ENCODE data around the gene PMS1. TPM values are rescaled to one million over a fixed set of nuclear protein-coding genes. Genes with fewer than 3 reads are reported as not detected.

The PMS1 gene
- total and polyA plus RNA-seq, 9 of the 15 experiments (the other 6 are each of a cell fraction or from before 2014, with no cell fraction given) = 14.5 to 29.8 (median 24.7) TPM

GRCh38 chr2:189913821-189914220 is 129.6 kb downstream of the PMS1 start:
- no peaks in the 10 kb centered on the region for H3K36me3 ChIP-seq (ENCODE audit: control insufficient read depth, insufficient read depth, low read length)
- H3K4me1 ChIP-seq (replicated peaks in 1 of 2; ENCODE audit: control insufficient read depth in 2 of 2, insufficient read depth in 2 of 2, low read length in 2 of 2) = no peaks in the 10 kb centered on the region
- no peaks in the 10 kb centered on the region for H3K79me2 ChIP-seq (ENCODE audit: control insufficient read depth, insufficient read depth, low read length)
- H3K9ac ChIP-seq (ENCODE audit: insufficient read depth in 1 of 2, low read depth in 2 of 2, low read length in 2 of 2) = no peak overlapping the region
- BruUV-seq (replicated peaks) = no TSS peak
- H3K27me3 ChIP-seq (ENCODE audit: control insufficient read depth in 2 of 2, insufficient read depth in 2 of 2, low read length in 2 of 2) = no peaks in the 10 kb centered on the region
- no peak overlapping the region for H2AFZ ChIP-seq (ENCODE audit: low read depth, low read length)
- in situ Hi-C loops (cut with MboI) (no loop called here), intact Hi-C loops (cut with micrococcal nuclease) (no loop called here)
- WGBS (ENCODE audit: insufficient coverage, low coverage, missing lambda C conversion rate) = 15% methylated on average over 3 of the region's 3 CpGs
- ATAC-seq (no peak), DNase-seq (ENCODE audit: extremely low read depth in 1 of 4, low spot score in 3 of 4) (no peak), FAIRE-seq (no peak)
- TF ChIP-seq SFPQ (IDR thresholded peaks at IDR 0.05; ENCODE audit: low read depth, low read length) (no peak), RHOXF2B (CRISPR knock-in tag; conservative IDR thresholded peaks at IDR 0.05) (no peak), PHF8 (IDR thresholded peaks at IDR 0.05; ENCODE audit: borderline replicate concordance, low read length) (no peak), RBM14 (IDR thresholded peaks at IDR 0.05; ENCODE audit: borderline replicate concordance, insufficient read depth, low read depth, low read length) (no peak), ZNF766 (CRISPR knock-in tag; conservative IDR thresholded peaks at IDR 0.05) (no peak), KLF13 (tag; IDR thresholded peaks at IDR 0.05; ENCODE audit: borderline replicate concordance, low read depth) (no peak), ZC3H8 (IDR thresholded peaks at IDR 0.05) (no peak), POU5F1 (IDR thresholded peaks at IDR 0.05; ENCODE audit: borderline replicate concordance, low read depth, low read length, partially characterized antibody) (no peak), STAT6 (CRISPR knock-in tag; IDR thresholded peaks at IDR 0.05) (no peak), SMAD4 (CRISPR knock-in tag; conservative IDR thresholded peaks at IDR 0.05) (no peak), POLR2A (conservative IDR thresholded peaks at IDR 0.05) (no peak), ARID4B (CRISPR knock-in tag; IDR thresholded peaks at IDR 0.05) (no peak)
- H3K9me3 ChIP-seq (replicated peaks; ENCODE audit: control insufficient read depth, insufficient read depth, low read depth, low read length) = no peaks in the 10 kb centered on the region
- H3K9me1 ChIP-seq (ENCODE audit: control insufficient read depth, insufficient read depth, low read length) = no peaks in the 10 kb centered on the region
- H3K4me3 ChIP-seq = no peak overlapping the region
- ChIA-PET CTCF (ENCODE audit: low intra/inter-chr PET ratio) (no interaction called here), POLR2A (no interaction called here)
- no peak overlapping the region for H3K4me2 ChIP-seq (ENCODE audit: insufficient read depth, low read length)
- H4K20me1 ChIP-seq (replicated peaks; ENCODE audit: control insufficient read depth, insufficient read depth, low read length) = no peaks in the 10 kb centered on the region
- H3K27ac ChIP-seq (ENCODE audit: extremely low read depth, low read depth, low read length) = no peak overlapping the region
